Sigmoid colon (tissue), 7 donors: ENCODE measurements around the gene TREML4. TPM values are rescaled to one million over a fixed set of nuclear protein-coding genes. Genes with fewer than 3 reads are reported as not detected.
"Not testable (repeated sequence)": the region's sequence is repeated elsewhere in the genome, so short reads cannot be mapped to it uniquely, and the experiment has no call there.

Source experiments
- DNase-seq: peaks from one replicate; pipeline ENCODE4 v3.0.0-alpha.2; 2019
- H3K27ac ChIP-seq, 4 donors: fragments of 200-600 bp; sonication (generic); one replicate each; pipeline ENCODE4 v1.5.1; 2016 to 2019; ENCODE audit warnings: mild to moderate bottlenecking in 1 of 4
- H3K27me3 ChIP-seq, 3 donors: fragments of 200-600 bp; sonication (generic); one replicate each; pipeline ENCODE4 v1.5.1; 2019; ENCODE audit warnings: mild to moderate bottlenecking in 1 of 3
- H3K36me3 ChIP-seq, 4 donors: fragments of 200-600 bp; sonication (generic); one replicate each; pipeline ENCODE4 v1.5.1; 2016 to 2019
- H3K4me1 ChIP-seq, 4 donors: fragments of 200-600 bp; sonication (generic); one replicate each; pipeline ENCODE4 v1.5.1; 2017 to 2019
- H3K4me3 ChIP-seq, 4 donors: fragments of 200-600 bp; sonication (generic); one replicate each; pipeline ENCODE4 v1.5.1; 2017 to 2019; ENCODE audit warnings: mild to moderate bottlenecking in 2 of 4, moderate library complexity in 1 of 4
- H3K9me3 ChIP-seq, 4 donors: fragments of 200-600 bp in 3 of 4; sonication (generic) in 3 of 4; one replicate each; pipeline versions ENCODE4 v1.5.1 to v1.6.1; 2013 to 2019
- CTCF ChIP-seq, 4 experiments: fragments of 450-650 bp in 3 of 4; fragments of 200-600 bp in 1 of 4; IDR thresholded peaks; one replicate each; pipeline ENCODE4 v1.5.1; 2016 to 2019; ENCODE audit warnings: antibody characterized with exemption in 4 of 4, mild to moderate bottlenecking in 3 of 4, moderate library complexity in 2 of 4
- EP300 ChIP-seq, 4 donors: sonication (generic); formaldehyde crosslinking; IDR thresholded peaks; one replicate each; pipeline ENCODE4 v1.6.1; 2017; ENCODE audit warnings: antibody characterized with exemption in 4 of 4
- POLR2A ChIP-seq, 2 donors: fragments of 450-650 bp; IDR thresholded peaks; one replicate each; pipeline ENCODE4 v1.6.1; 2016; ENCODE audit warnings: antibody characterized with exemption in 2 of 2, mild to moderate bottlenecking in 2 of 2, moderate library complexity in 2 of 2
- POLR2AphosphoS5 ChIP-seq, 4 donors: sonication (generic); formaldehyde crosslinking; IDR thresholded peaks; one replicate each; pipeline ENCODE4 v1.6.1; 2017; ENCODE audit warnings: antibody characterized with exemption in 4 of 4
- WGBS, 2 donors: extraction: QIAGEN DNeasy Blood & Tissue Kit; methylation state at CpG; one replicate each; pipeline ENCODE4 v1.1.7; 2013; 5-methylcytosine and 5-hydroxymethylcytosine counted together
- intact Hi-C: fragments of 100-400 bp; cut with DNase I; formaldehyde crosslinking; loops from one replicate; pipeline ENCODE4 v1.15.1; 2023
- polyA plus RNA-seq, 3 donors: library from polyadenylated mRNA; stranded (reverse); fragments of 200-250 nt; gene quantifications; one replicate each; pipeline ENCODE4 v1.2.3, GENCODE V29; 2013
- total RNA-seq, 4 donors: library from RNA; depleted of rRNA; stranded (reverse); fragments of >200 nt; gene quantifications; one replicate each; pipeline ENCODE4 v1.1.0, GENCODE V29; 2016
- donor health status: healthy with polysubstance abuse.
- donor health status: Bipolar disorder and iron deficiency.
- donor health status: healthy.

Gene TREML4
- total and polyA plus RNA-seq, 7 donors = 0.22 TPM; not detected in 6

GRCh38 chr6:41239467-41240159, 11.5 kb downstream of the TREML4 start:
- Histone ChIP-seq H3K4me1 (peaks cover 0 to 3% (median 0%) of the 10 kb centered on the region in 4 donors), H3K36me3 (no peaks in the 10 kb centered on the region), H3K4me3 (no peak overlapping the region), H3K27me3 (peaks cover 4 to 29% (median 12%) of the 10 kb centered on the region in 3 donors), H3K27ac (no peak overlapping the region), H3K9me3 (no peaks in the 10 kb centered on the region)
- TF ChIP-seq CTCF (IDR thresholded peaks at IDR 0.05) = no peak
- no peak for TF ChIP-seq POLR2A (IDR thresholded peaks at IDR 0.05)
- no peak for TF ChIP-seq EP300 (IDR thresholded peaks at IDR 0.05)
- no peak for TF ChIP-seq POLR2AphosphoS5 (IDR thresholded peaks at IDR 0.05)
- WGBS, 2 donors = 22 to 51% methylated on average over 22 of the region's 22 CpGs
- no peak for DNase-seq
- intact Hi-C loops = no loop called here

- intact Hi-C loops, H3K36me3 ChIP-seq, H3K9me3 ChIP-seq, H3K27me3 ChIP-seq, DNase-seq, H3K4me1 ChIP-seq, H3K27ac ChIP-seq, H3K4me3 ChIP-seq: not testable (repeated sequence)
- 92% methylated on average over 4 of the region's 4 CpGs for WGBS, 2 donors
Observed at GRCh38 chr6:41246529-41246928, 18.4 kb downstream of the TREML4 start.

- 69 to 73% methylated on average over 9 of the region's 9 CpGs for WGBS, 2 donors
- Histone ChIP-seq H3K4me1 (no peaks in the 10 kb centered on the region), H3K27me3 (no peaks in the 10 kb centered on the region), H3K27ac (no peak overlapping the region), H3K4me3 (no peak overlapping the region), H3K9me3 (no peaks in the 10 kb centered on the region), H3K36me3 (no peaks in the 10 kb centered on the region)
- intact Hi-C loops = no loop called here
- no peak for DNase-seq
- TF ChIP-seq POLR2AphosphoS5 (IDR thresholded peaks at IDR 0.05) (no peak), EP300 (IDR thresholded peaks at IDR 0.05) (no peak), CTCF (IDR thresholded peaks at IDR 0.05) (no peak), POLR2A (IDR thresholded peaks at IDR 0.05) (no peak)
Observed at GRCh38 chr6:41247288-41247865, 19.2 kb downstream of the TREML4 start.

- TF ChIP-seq POLR2AphosphoS5 (IDR thresholded peaks at IDR 0.05) (no peak), POLR2A (IDR thresholded peaks at IDR 0.05) (no peak), EP300 (IDR thresholded peaks at IDR 0.05) (no peak), CTCF (IDR thresholded peaks at IDR 0.05) (no peak)
- H3K9me3 ChIP-seq = no peaks in the 10 kb centered on the region
- 78 to 83% methylated on average over 7 of the region's 7 CpGs for WGBS, 2 donors
- no peak overlapping the region for H3K4me3 ChIP-seq
- no peaks in the 10 kb centered on the region for H3K27me3 ChIP-seq
- H3K4me1 ChIP-seq = no peaks in the 10 kb centered on the region
- no peaks in the 10 kb centered on the region for H3K36me3 ChIP-seq
- no peak for DNase-seq
- no peak overlapping the region for H3K27ac ChIP-seq
- intact Hi-C loops = no loop called here
Observed at GRCh38 chr6:41247882-41248705, 19.9 kb downstream of the TREML4 start.
